CD4-positive, alpha-beta T cell (primary cell): ENCODE results near the gene EML2. TPM values are rescaled to one million over a fixed set of nuclear protein-coding genes. Genes with fewer than 3 reads are reported as not detected.
"Not testable (repeated sequence)": the region's sequence is repeated elsewhere in the genome, so short reads cannot be mapped to it uniquely, and the experiment has no call there.

Experiments used
- ATAC-seq: fragments of 200-7000 bp; cut with Tn5 transposase; one replicate; pipeline ENCODE4 v1.10.0; 2022; ENCODE audit warnings: mild to moderate bottlenecking; ENCODE audit not compliant: poor library complexity
- CTCF ChIA-PET: fragments of 350-600 bp; sonication (Branson Sonifier 250); formaldehyde crosslinking; loops from one replicate; lab custom pipeline; 2021; ENCODE audit warnings: antibody characterized with exemption, inconsistent platforms; lab: Charles Lee
- POLR2A ChIA-PET: fragments of 350-600 bp; sonication (Branson Sonifier 250); formaldehyde crosslinking; loops from one replicate; lab custom pipeline; 2021; ENCODE audit warnings: antibody characterized with exemption, inconsistent platforms; lab: Charles Lee
- DNase-seq, 14 experiments: peaks; one replicate each; pipeline ENCODE4 v3.0.0-alpha.2; 2013 to 2020; ENCODE audit warnings: mixed read lengths in 2 of 14
- H3K27ac ChIP-seq, 2 donors: one replicate each; pipeline versions ENCODE4 v1.5.1 to v1.7.0; 2013; ENCODE audit warnings: low read length in 2 of 2, low read depth in 1 of 2, mild to moderate bottlenecking in 1 of 2
- H3K27me3 ChIP-seq, 2 experiments: 1 replicate in 1 of 2; 2 replicates in 1 of 2; pipeline versions ENCODE4 v1.6.1 to v1.7.0; 2013; ENCODE audit warnings: low read length in 2 of 2, control low read depth in 1 of 2, mild to moderate bottlenecking in 1 of 2, moderate library complexity in 1 of 2; ENCODE audit not compliant: insufficient read depth in 2 of 2, control insufficient read depth in 1 of 2
- H3K36me3 ChIP-seq: one replicate; pipeline ENCODE4 v1.6.1; 2013; ENCODE audit warnings: low read length, control low read depth; ENCODE audit not compliant: insufficient read depth
- H3K4me1 ChIP-seq: one replicate; pipeline ENCODE4 v1.6.1; 2013; ENCODE audit warnings: low read length, control low read depth; ENCODE audit not compliant: insufficient read depth
- H3K4me3 ChIP-seq: one replicate; pipeline ENCODE4 v1.5.1; 2013; ENCODE audit warnings: mild to moderate bottlenecking, low read length, moderate library complexity
- H3K9me3 ChIP-seq, 2 experiments: 1 replicate in 1 of 2; 2 replicates in 1 of 2; pipeline versions ENCODE4 v1.6.1 to v1.7.0; 2013; ENCODE audit warnings: low read length in 2 of 2, mild to moderate bottlenecking in 2 of 2, control low read depth in 1 of 2, moderate library complexity in 1 of 2; ENCODE audit not compliant: control insufficient read depth in 1 of 2, insufficient read depth in 1 of 2
- H3K27ac Mint-ChIP-seq: one replicate; pipeline ENCODE4 v1.8.0; 2020; ENCODE audit warnings: mixed read lengths
- H3K27me3 Mint-ChIP-seq: one replicate; pipeline ENCODE4 v1.8.0; 2021; ENCODE audit warnings: mixed read lengths
- H3K36me3 Mint-ChIP-seq: one replicate; pipeline ENCODE4 v1.8.0; 2021; ENCODE audit warnings: low read depth, mixed read lengths
- H3K4me1 Mint-ChIP-seq: one replicate; pipeline ENCODE4 v1.8.0; 2021; ENCODE audit warnings: low read depth, mixed read lengths
- H3K4me3 Mint-ChIP-seq: one replicate; pipeline ENCODE4 v1.8.0; 2020; ENCODE audit warnings: mild to moderate bottlenecking, mixed read lengths
- H3K9me3 Mint-ChIP-seq: one replicate; pipeline ENCODE4 v1.8.0; 2020; ENCODE audit warnings: mixed read lengths
- intact Hi-C, 2 experiments: fragments of 100-400 bp; cut with DNase I in 1 of 2; cut with micrococcal nuclease in 1 of 2; formaldehyde crosslinking; loops; one replicate each; pipeline versions ENCODE4 v1.15.1 to v1.9.0; 2023 to 2025; cut with DNase I, micrococcal nuclease
- total RNA-seq, 174 experiments: library from RNA in 2 of 174; stranded (reverse) in 2 of 174; gene quantifications; one replicate each; pipeline ENCODE4 v1.2.3 and lab custom pipeline; 2021 to 2026
- TF ChIP-seq, protein P1 (sequence below): fragments of 200-600 bp; IDR thresholded peaks from one replicate; pipeline ENCODE4 v1.8.0; 2022; ENCODE audit warnings: antibody characterized with exemption, mild to moderate bottlenecking

EML2 gene
- total RNA-seq, 2 experiments from 2014 or later, result 29.2 to 30.4 TPM

DNA sequence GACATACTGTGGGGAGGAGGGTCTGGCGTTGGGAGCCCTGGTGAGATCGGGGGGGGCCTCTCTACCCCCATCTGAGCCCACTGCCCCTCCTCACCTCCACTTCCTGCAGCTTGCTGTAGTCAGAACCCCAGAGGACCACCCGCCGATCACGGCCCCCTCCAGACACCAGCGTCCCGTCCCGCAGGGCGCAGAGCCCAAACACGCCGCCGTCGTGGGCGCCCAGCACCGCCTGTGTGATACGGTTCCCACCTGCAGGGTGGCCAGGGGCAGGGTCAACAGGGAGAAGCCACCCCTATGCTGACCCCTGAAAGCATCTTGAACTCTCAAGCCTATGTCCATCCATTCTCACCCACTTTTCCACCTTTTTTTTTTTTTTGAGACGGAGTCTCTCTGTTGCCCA is 17.8 kb downstream of the EML2 start:
- H3K27me3 Mint-ChIP-seq, result no peaks in the 10 kb centered on the region
- Histone ChIP-seq H3K36me3 (peaks cover 60% of the 10 kb centered on the region), H3K27me3 (no peaks in the 10 kb centered on the region), H3K27ac (no peak overlapping the region), H3K4me1 (peaks cover 4% of the 10 kb centered on the region), H3K9me3 (peaks cover 0 to 3% of the 10 kb centered on the region in 2 experiments), H3K4me3 (no peak overlapping the region)
- TF ChIP-seq, protein P1, sequence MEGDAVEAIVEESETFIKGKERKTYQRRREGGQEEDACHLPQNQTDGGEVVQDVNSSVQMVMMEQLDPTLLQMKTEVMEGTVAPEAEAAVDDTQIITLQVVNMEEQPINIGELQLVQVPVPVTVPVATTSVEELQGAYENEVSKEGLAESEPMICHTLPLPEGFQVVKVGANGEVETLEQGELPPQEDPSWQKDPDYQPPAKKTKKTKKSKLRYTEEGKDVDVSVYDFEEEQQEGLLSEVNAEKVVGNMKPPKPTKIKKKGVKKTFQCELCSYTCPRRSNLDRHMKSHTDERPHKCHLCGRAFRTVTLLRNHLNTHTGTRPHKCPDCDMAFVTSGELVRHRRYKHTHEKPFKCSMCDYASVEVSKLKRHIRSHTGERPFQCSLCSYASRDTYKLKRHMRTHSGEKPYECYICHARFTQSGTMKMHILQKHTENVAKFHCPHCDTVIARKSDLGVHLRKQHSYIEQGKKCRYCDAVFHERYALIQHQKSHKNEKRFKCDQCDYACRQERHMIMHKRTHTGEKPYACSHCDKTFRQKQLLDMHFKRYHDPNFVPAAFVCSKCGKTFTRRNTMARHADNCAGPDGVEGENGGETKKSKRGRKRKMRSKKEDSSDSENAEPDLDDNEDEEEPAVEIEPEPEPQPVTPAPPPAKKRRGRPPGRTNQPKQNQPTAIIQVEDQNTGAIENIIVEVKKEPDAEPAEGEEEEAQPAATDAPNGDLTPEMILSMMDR, result no peak
- POLR2A ChIA-PET, result no interaction called here
- peaks cover 78% of the 10 kb centered on the region for H3K36me3 Mint-ChIP-seq
- intact Hi-C loops, result no loop called here
- CTCF ChIA-PET, result no interaction called here
- no peak overlapping the region for H3K27ac Mint-ChIP-seq
- no peak for DNase-seq
- no peaks in the 10 kb centered on the region for H3K4me1 Mint-ChIP-seq
- H3K4me3 Mint-ChIP-seq, result no peak overlapping the region
- no peaks in the 10 kb centered on the region for H3K9me3 Mint-ChIP-seq
- ATAC-seq, result no peak

DNA sequence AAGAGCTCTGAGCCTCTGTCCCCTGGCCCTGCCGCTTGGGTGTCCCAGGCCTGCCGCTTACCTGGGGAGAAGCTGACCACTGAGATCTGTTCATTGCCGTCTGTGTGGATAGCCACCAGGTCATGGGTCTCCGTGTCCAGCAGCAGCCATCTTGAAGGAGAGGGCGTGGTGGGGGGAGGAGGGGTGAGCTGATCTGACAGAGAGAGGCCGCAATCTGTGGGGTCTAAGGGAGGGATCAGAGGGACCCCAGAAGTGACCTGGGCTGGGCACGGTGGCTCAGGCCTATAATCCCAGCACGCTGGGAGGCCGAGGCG is 22.5 kb downstream of the EML2 start:
- Mint-ChIP-seq H3K27ac (no peak overlapping the region), H3K27me3 (no peaks in the 10 kb centered on the region), H3K4me1 (peaks cover 5% of the 10 kb centered on the region), H3K36me3 (peaks cover 84% of the 10 kb centered on the region), H3K9me3 (no peaks in the 10 kb centered on the region), H3K4me3 (no peak overlapping the region)
- H3K9me3 ChIP-seq, result peaks cover 0 to 6% of the 10 kb centered on the region in 2 experiments
- DNase-seq (no peak), ATAC-seq (no peak)
- peaks cover 69% of the 10 kb centered on the region for H3K36me3 ChIP-seq
- H3K4me1 ChIP-seq, result peaks cover 16% of the 10 kb centered on the region
- TF ChIP-seq, protein P1, result no peak
- H3K27ac ChIP-seq, result no peak overlapping the region
- intact Hi-C loops, result no loop called here
- no peaks in the 10 kb centered on the region for H3K27me3 ChIP-seq
- ChIA-PET CTCF (interaction anchor here (4.6 kb wide), 1 partner anchor 26 kb away, joined by 20 read pairs; no protein-coding TSS in a partner anchor), POLR2A (interaction anchor here (2.5 kb wide), 1 partner anchor 25 kb away, joined by 5 read pairs; no protein-coding TSS in a partner anchor)
- no peak overlapping the region for H3K4me3 ChIP-seq

DNA sequence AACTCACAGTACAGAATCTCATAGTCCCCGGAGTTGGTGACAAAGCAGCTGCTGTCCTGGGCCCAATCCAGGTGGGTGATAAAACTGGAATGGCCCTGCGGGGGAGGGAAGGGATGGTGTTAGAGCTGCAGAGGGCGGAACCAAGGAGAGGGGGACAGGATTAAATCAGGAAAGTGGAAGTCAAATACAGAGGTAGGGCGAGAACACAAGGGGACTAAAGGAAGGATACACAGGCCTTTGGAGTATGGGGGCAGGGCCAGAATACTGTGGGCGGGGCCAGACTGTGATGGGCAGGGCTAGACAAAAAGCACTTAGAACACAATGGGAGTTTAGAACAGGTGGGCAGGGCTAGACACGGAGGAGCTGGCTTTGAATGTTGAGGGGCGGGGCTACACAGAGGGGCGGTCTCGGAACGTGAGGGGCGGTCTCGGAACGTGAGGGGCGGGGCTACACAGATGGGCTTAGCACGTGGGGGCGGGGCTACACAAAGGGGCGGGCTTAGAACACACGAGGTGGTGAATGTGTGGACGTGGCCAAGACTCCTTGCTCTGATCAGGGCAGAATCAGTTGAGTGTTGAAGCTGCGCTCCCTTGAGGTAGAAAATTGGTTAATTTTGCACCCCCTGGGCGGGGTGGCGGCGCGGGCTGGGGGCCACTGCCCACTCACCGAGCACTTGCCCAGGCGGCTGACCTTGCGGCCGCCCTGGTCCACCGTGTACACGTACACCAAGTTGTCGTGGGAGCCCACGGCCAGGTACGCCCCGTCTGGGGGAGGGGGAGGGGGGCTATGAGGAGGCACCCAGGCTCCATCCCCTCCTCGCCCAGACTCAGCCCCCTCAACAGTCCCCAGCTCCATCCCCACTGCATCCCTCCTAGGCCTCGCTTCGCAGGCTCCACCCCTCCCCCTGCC is 23.1 kb downstream of the EML2 start:
- H3K27ac Mint-ChIP-seq, result no peak overlapping the region
- ChIA-PET POLR2A (interaction anchor here (2.5 kb wide), 1 partner anchor 26 kb away, joined by 5 read pairs; no protein-coding TSS in a partner anchor), CTCF (interaction anchor here (4.6 kb wide), 1 partner anchor 26 kb away, joined by 20 read pairs; no protein-coding TSS in a partner anchor)
- no peaks in the 10 kb centered on the region for H3K27me3 Mint-ChIP-seq
- H3K4me1 Mint-ChIP-seq, result peaks cover 5% of the 10 kb centered on the region
- H3K36me3 Mint-ChIP-seq, result peaks cover 83% of the 10 kb centered on the region
- peak; percentile 31 to 89 (median 63) for DNase-seq
- intact Hi-C loops, result no loop called here
- Histone ChIP-seq H3K27ac (no peak overlapping the region), H3K4me1 (peaks cover 16% of the 10 kb centered on the region), H3K36me3 (peaks cover 63% of the 10 kb centered on the region), H3K4me3 (no peak overlapping the region), H3K9me3 (peaks cover 0 to 6% of the 10 kb centered on the region in 2 experiments), H3K27me3 (no peaks in the 10 kb centered on the region)
- TF ChIP-seq, protein P1, result no peak
- H3K4me3 Mint-ChIP-seq, result no peak overlapping the region
- ATAC-seq, result peak; percentile 98
- no peaks in the 10 kb centered on the region for H3K9me3 Mint-ChIP-seq

DNA sequence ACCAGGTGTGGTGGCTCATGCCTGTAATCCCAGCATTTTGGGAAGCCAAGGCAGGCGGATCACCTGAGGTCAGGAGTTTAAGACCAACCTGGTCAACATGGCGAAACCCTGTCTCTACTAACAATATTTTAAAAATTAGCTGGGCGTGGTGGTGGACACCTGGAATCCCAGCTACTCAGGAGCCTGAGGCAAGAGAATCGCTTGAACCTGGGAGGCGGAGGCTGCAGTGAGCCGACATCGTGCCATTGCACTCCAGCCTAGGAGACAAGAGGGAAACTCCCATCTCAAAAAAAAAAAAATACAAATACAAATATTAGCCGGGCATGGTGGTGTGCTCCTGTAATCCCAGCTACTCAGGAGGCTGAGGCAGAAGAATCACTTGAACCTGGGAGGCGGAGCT is 24.1 kb downstream of the EML2 start:
- H3K27me3 Mint-ChIP-seq, H3K9me3 ChIP-seq, H3K27ac ChIP-seq, ATAC-seq, DNase-seq, H3K4me3 ChIP-seq, H3K4me3 Mint-ChIP-seq, H3K27me3 ChIP-seq, H3K4me1 Mint-ChIP-seq, H3K9me3 Mint-ChIP-seq, intact Hi-C loops, H3K27ac Mint-ChIP-seq: not testable (repeated sequence)
- H3K36me3 ChIP-seq, result peaks cover 63% of the 10 kb centered on the region
- peaks cover 85% of the 10 kb centered on the region for H3K36me3 Mint-ChIP-seq
- ChIA-PET POLR2A (interaction anchor here (1.3 kb wide), 1 partner anchor 27 kb away, joined by 5 read pairs; no protein-coding TSS in a partner anchor), CTCF (interaction anchor here (4.6 kb wide), 1 partner anchor 27 kb away, joined by 20 read pairs; no protein-coding TSS in a partner anchor)
- H3K4me1 ChIP-seq, result peaks cover 16% of the 10 kb centered on the region
